ENCODE results near the gene SLC6A1. TPM values are rescaled to one million over a fixed set of nuclear protein-coding genes. Genes with fewer than 3 reads are reported as not detected.

The SLC6A1 gene
- total and polyA plus RNA-seq, 3 experiments from 2014 or later = not detected

DNA sequence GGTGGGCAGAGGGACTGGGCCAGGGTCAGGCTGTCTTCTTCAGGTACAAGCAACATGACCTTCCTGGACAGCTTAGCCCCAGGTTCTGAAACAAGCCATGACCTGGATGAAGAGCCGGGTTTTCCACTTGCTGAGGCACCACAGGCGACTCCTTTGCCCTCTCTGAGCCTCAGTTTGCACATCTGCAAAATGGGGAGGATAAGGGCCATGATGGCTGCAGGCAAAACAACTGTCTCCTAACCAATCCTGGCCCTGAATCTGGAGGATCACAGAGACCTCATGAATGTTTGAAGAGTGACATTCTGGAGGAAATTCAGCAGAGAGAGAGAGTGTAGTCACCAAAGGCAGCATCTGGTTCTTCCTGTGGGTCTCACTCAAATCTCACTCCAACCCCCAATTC is 8.0 kb downstream of the SLC6A1 start:
- CTCF ChIA-PET = no interaction called here

GRCh38 chr3:11001020-11001657 is 8.6 kb downstream of the SLC6A1 start:
- H3K36me3 Mint-ChIP-seq = no peaks in the 10 kb centered on the region
- CTCF ChIA-PET = no interaction called here
- H3K9me3 Mint-ChIP-seq = no peaks in the 10 kb centered on the region
- H3K4me1 Mint-ChIP-seq = no peaks in the 10 kb centered on the region
- DNase-seq = no peak
- H3K9me3 ChIP-seq (ENCODE audit: low read length) = no peaks in the 10 kb centered on the region
- POLR2A ChIA-PET = no interaction called here
- peaks cover under 1% of the 10 kb centered on the region for H3K27me3 ChIP-seq (ENCODE audit: insufficient read depth, low read length, poor library complexity, severe bottlenecking)
- peaks cover 15 to 21% of the 10 kb centered on the region in 2 donors for H3K27me3 Mint-ChIP-seq
- H3K4me3 ChIP-seq (ENCODE audit: low read length) = no peak overlapping the region
- no peaks in the 10 kb centered on the region for H3K4me1 ChIP-seq (ENCODE audit: insufficient read depth, low read length)
- H3K27ac ChIP-seq (ENCODE audit: low read depth, low read length) = no peak overlapping the region
- no peaks in the 10 kb centered on the region for H3K36me3 ChIP-seq (ENCODE audit: insufficient read depth, low read length)
- H3K4me3 Mint-ChIP-seq = no peak overlapping the region
- H3K27ac Mint-ChIP-seq = no peak overlapping the region

More for the DNA sequence above, 8.0 kb downstream of the SLC6A1 start:
- no peaks in the 10 kb centered on the region for H3K4me1 ChIP-seq (ENCODE audit: insufficient read depth, low read length)
- Mint-ChIP-seq H3K27me3 (peaks cover 16 to 28% of the 10 kb centered on the region in 2 donors), H3K36me3 (no peaks in the 10 kb centered on the region), H3K27ac (no peak overlapping the region), H3K9me3 (no peaks in the 10 kb centered on the region), H3K4me1 (no peaks in the 10 kb centered on the region), H3K4me3 (no peak overlapping the region)
- peaks cover 4% of the 10 kb centered on the region for H3K27me3 ChIP-seq (ENCODE audit: insufficient read depth, low read length, poor library complexity, severe bottlenecking)
- DNase-seq = no peak
- no peak overlapping the region for H3K4me3 ChIP-seq (ENCODE audit: low read length)
- no peaks in the 10 kb centered on the region for H3K9me3 ChIP-seq (ENCODE audit: low read length)
- POLR2A ChIA-PET = no interaction called here
- no peak overlapping the region for H3K27ac ChIP-seq (ENCODE audit: low read depth, low read length)
- H3K36me3 ChIP-seq (ENCODE audit: insufficient read depth, low read length) = no peaks in the 10 kb centered on the region

GRCh38 chr3:11001658-11002021 is 9.1 kb downstream of the SLC6A1 start:
- H3K9me3 Mint-ChIP-seq = no peaks in the 10 kb centered on the region
- Histone ChIP-seq H3K9me3 (ENCODE audit: low read length) (no peaks in the 10 kb centered on the region), H3K4me1 (ENCODE audit: insufficient read depth, low read length) (no peaks in the 10 kb centered on the region), H3K4me3 (ENCODE audit: low read length) (no peak overlapping the region), H3K36me3 (ENCODE audit: insufficient read depth, low read length) (no peaks in the 10 kb centered on the region), H3K27me3 (ENCODE audit: insufficient read depth, low read length, poor library complexity, severe bottlenecking) (no peaks in the 10 kb centered on the region), H3K27ac (ENCODE audit: low read depth, low read length) (no peak overlapping the region)
- no peaks in the 10 kb centered on the region for H3K4me1 Mint-ChIP-seq
- peaks cover 13 to 18% of the 10 kb centered on the region in 2 donors for H3K27me3 Mint-ChIP-seq
- H3K27ac Mint-ChIP-seq = no peak overlapping the region
- DNase-seq = no peak
- ChIA-PET POLR2A (no interaction called here), CTCF (no interaction called here)
- H3K36me3 Mint-ChIP-seq = no peaks in the 10 kb centered on the region
- H3K4me3 Mint-ChIP-seq = no peak overlapping the region

DNA sequence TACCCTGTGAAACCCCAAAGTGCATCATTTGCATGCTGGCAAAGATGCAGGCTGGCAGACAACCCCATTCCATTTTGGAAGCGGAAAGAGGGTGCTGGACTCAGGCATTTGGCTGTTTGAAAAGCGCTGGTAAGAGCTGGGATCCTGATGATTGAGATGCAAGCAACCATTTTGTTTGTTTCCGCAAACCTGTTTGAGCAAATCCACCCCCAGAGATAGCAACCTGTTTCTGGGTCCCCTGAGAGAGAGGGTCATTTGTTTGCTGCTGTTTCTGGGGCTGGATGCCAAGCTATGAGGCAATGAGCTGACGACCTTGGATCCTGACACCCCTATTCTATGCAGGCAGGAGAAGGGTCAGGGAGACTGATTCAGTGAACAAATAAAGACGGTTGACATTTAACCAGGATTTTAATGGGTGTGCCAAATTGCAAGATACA is 9.8 kb downstream of the SLC6A1 start:
- H3K4me3 Mint-ChIP-seq = no peak overlapping the region
- Histone ChIP-seq H3K4me3 (ENCODE audit: low read length) (no peak overlapping the region), H3K36me3 (ENCODE audit: insufficient read depth, low read length) (no peaks in the 10 kb centered on the region), H3K4me1 (ENCODE audit: insufficient read depth, low read length) (no peaks in the 10 kb centered on the region), H3K27me3 (ENCODE audit: insufficient read depth, low read length, poor library complexity, severe bottlenecking) (no peaks in the 10 kb centered on the region), H3K27ac (ENCODE audit: low read depth, low read length) (no peak overlapping the region), H3K9me3 (ENCODE audit: low read length) (no peaks in the 10 kb centered on the region)
- ChIA-PET CTCF (interaction anchor here (0.7 kb wide), 1 partner anchor 20 kb away, joined by 3 read pairs; no protein-coding TSS in a partner anchor), POLR2A (no interaction called here)
- H3K36me3 Mint-ChIP-seq = no peaks in the 10 kb centered on the region
- H3K27me3 Mint-ChIP-seq = peaks cover 13 to 17% of the 10 kb centered on the region in 2 donors
- H3K27ac Mint-ChIP-seq = no peak overlapping the region
- DNase-seq = no peak
- H3K4me1 Mint-ChIP-seq = no peaks in the 10 kb centered on the region
- H3K9me3 Mint-ChIP-seq = no peaks in the 10 kb centered on the region

DNA sequence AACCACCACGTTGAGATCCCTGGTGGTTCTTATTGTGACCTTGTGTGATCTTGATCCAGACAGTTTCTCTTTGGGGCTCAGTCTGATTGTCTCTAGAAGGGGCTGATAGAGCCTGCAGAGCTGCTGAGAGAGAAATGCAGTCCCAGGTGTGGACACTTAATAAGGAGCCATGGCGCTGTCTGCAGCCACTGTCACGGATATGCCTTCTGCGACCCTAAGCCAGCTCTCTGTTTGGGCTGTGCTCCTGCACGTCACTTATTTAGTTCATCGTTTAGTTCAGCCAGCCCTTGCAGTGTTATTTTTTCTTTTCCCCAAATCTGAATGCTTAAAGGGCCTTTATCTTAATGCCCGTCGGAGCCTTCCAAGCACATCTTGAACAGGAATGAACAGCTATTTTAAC is 12.0 kb downstream of the SLC6A1 start:
- H3K36me3 ChIP-seq (ENCODE audit: insufficient read depth, low read length) = no peaks in the 10 kb centered on the region
- no peaks in the 10 kb centered on the region for H3K9me3 ChIP-seq (ENCODE audit: low read length)
- Mint-ChIP-seq H3K27ac (no peak overlapping the region), H3K36me3 (no peaks in the 10 kb centered on the region), H3K4me3 (no peak overlapping the region), H3K4me1 (no peaks in the 10 kb centered on the region), H3K9me3 (no peaks in the 10 kb centered on the region), H3K27me3 (peaks cover 8 to 13% of the 10 kb centered on the region in 2 donors)
- H3K27ac ChIP-seq (ENCODE audit: low read depth, low read length) = no peak overlapping the region
- CTCF ChIA-PET = no interaction called here
- no peaks in the 10 kb centered on the region for H3K4me1 ChIP-seq (ENCODE audit: insufficient read depth, low read length)
- no peak for DNase-seq
- no peak overlapping the region for H3K4me3 ChIP-seq (ENCODE audit: low read length)
- no peaks in the 10 kb centered on the region for H3K27me3 ChIP-seq (ENCODE audit: insufficient read depth, low read length, poor library complexity, severe bottlenecking)
- POLR2A ChIA-PET = no interaction called here

- no peaks in the 10 kb centered on the region for H3K4me1 Mint-ChIP-seq
- H3K9me3 Mint-ChIP-seq = no peaks in the 10 kb centered on the region
- no peak overlapping the region for H3K4me3 Mint-ChIP-seq
- H3K4me3 ChIP-seq (ENCODE audit: low read length) = no peak overlapping the region
- no peak for DNase-seq
- ChIA-PET POLR2A (no interaction called here), CTCF (no interaction called here)
- no peaks in the 10 kb centered on the region for H3K27me3 ChIP-seq (ENCODE audit: insufficient read depth, low read length, poor library complexity, severe bottlenecking)
- no peak overlapping the region for H3K27ac Mint-ChIP-seq
- no peak overlapping the region for H3K27ac ChIP-seq (ENCODE audit: low read depth, low read length)
- H3K27me3 Mint-ChIP-seq = peaks cover 0 to 11% of the 10 kb centered on the region in 2 donors
- no peaks in the 10 kb centered on the region for H3K36me3 ChIP-seq (ENCODE audit: insufficient read depth, low read length)
- H3K36me3 Mint-ChIP-seq = no peaks in the 10 kb centered on the region
- H3K4me1 ChIP-seq (ENCODE audit: insufficient read depth, low read length) = no peaks in the 10 kb centered on the region
- H3K9me3 ChIP-seq (ENCODE audit: low read length) = no peaks in the 10 kb centered on the region
Observed at GRCh38 chr3:11005686-11006256, 13.2 kb downstream of the SLC6A1 start.

- Mint-ChIP-seq H3K4me3 (no peak overlapping the region), H3K4me1 (no peaks in the 10 kb centered on the region), H3K27me3 (peaks cover 5 to 6% of the 10 kb centered on the region in 2 donors), H3K36me3 (no peaks in the 10 kb centered on the region), H3K9me3 (no peaks in the 10 kb centered on the region), H3K27ac (no peak overlapping the region)
- H3K9me3 ChIP-seq (ENCODE audit: low read length) = no peaks in the 10 kb centered on the region
- H3K4me3 ChIP-seq (ENCODE audit: low read length) = no peak overlapping the region
- no peak for DNase-seq
- H3K36me3 ChIP-seq (ENCODE audit: insufficient read depth, low read length) = no peaks in the 10 kb centered on the region
- no peak overlapping the region for H3K27ac ChIP-seq (ENCODE audit: low read depth, low read length)
- ChIA-PET CTCF (no interaction called here), POLR2A (no interaction called here)
- H3K27me3 ChIP-seq (ENCODE audit: insufficient read depth, low read length, poor library complexity, severe bottlenecking) = no peaks in the 10 kb centered on the region
- H3K4me1 ChIP-seq (ENCODE audit: insufficient read depth, low read length) = no peaks in the 10 kb centered on the region
Observed at GRCh38 chr3:11006986-11007933, 14.7 kb downstream of the SLC6A1 start.

- Histone ChIP-seq H3K27me3 (ENCODE audit: insufficient read depth, low read length, poor library complexity, severe bottlenecking) (no peaks in the 10 kb centered on the region), H3K4me3 (ENCODE audit: low read length) (no peak overlapping the region), H3K36me3 (ENCODE audit: insufficient read depth, low read length) (no peaks in the 10 kb centered on the region), H3K27ac (ENCODE audit: low read depth, low read length) (no peak overlapping the region), H3K9me3 (ENCODE audit: low read length) (no peaks in the 10 kb centered on the region), H3K4me1 (ENCODE audit: insufficient read depth, low read length) (no peaks in the 10 kb centered on the region)
- DNase-seq = no peak
- Mint-ChIP-seq H3K27me3 (peaks cover 9% of the 10 kb centered on the region in 2 donors), H3K4me1 (no peaks in the 10 kb centered on the region), H3K36me3 (no peaks in the 10 kb centered on the region), H3K4me3 (no peak overlapping the region), H3K27ac (no peak overlapping the region), H3K9me3 (no peaks in the 10 kb centered on the region)
- ChIA-PET POLR2A (no interaction called here), CTCF (no interaction called here)
Observed at GRCh38 chr3:11009898-11010297, 17.4 kb downstream of the SLC6A1 start.

All from CD8-positive, alpha-beta memory T cell (primary cell).